Right lobe of liver (tissue), 6 donors: ENCODE data around the gene LRRC10B. TPM values are rescaled to one million over a fixed set of nuclear protein-coding genes. Genes with fewer than 3 reads are reported as not detected.

ENCODE experiments used
- ATAC-seq, 4 donors: fragments of 200-7000 bp; cut with Tn5 transposase; one replicate each; pipeline ENCODE4 v1.9.1; 2020; ENCODE audit warnings: mild to moderate bottlenecking in 4 of 4, moderate library complexity in 4 of 4
- DNase-seq, 3 donors: peaks; one replicate each; pipeline ENCODE4 v3.0.0-alpha.2; 2020
- H3K27ac ChIP-seq, 3 donors: fragments of 200-600 bp; one replicate each; pipeline ENCODE4 v1.8.0; 2022
- H3K27me3 ChIP-seq, 2 donors: fragments of 200-600 bp; one replicate each; pipeline ENCODE4 v1.8.0; 2022
- H3K36me3 ChIP-seq, 4 donors: fragments of 200-600 bp; sonication (generic) in 1 of 4; one replicate each; pipeline versions ENCODE4 v1.5.1 to v1.8.0; 2017 to 2022; ENCODE audit warnings: control low read depth in 1 of 4
- H3K4me1 ChIP-seq, 4 donors: fragments of 200-600 bp; sonication (generic) in 1 of 4; one replicate each; pipeline versions ENCODE4 v1.5.1 to v1.8.0; 2017 to 2022; ENCODE audit warnings: control low read depth in 1 of 4
- H3K4me3 ChIP-seq, 3 donors: fragments of 200-600 bp; one replicate each; pipeline ENCODE4 v1.8.0; 2022
- H3K9me3 ChIP-seq, 4 donors: fragments of 200-600 bp; sonication (generic) in 1 of 4; one replicate each; pipeline versions ENCODE4 v1.5.1 to v1.8.0; 2017 to 2022; ENCODE audit warnings: control low read depth in 1 of 4
- POLR2A ChIP-seq: fragments of 450-650 bp; IDR thresholded peaks from one replicate; pipeline ENCODE4 v1.6.1; 2017; ENCODE audit warnings: antibody characterized with exemption, mild to moderate bottlenecking
- WGBS: methylation state at CpG from one replicate; pipeline ENCODE4 v1.1.6; 2018; ENCODE audit warnings: low coverage, low lambda C conversion rate; ENCODE audit not compliant: insufficient coverage; ENCODE audit errors: missing lambda C conversion rate; 5-methylcytosine and 5-hydroxymethylcytosine counted together
- intact Hi-C, 2 donors: fragments of 100-400 bp; cut with DNase I; formaldehyde crosslinking; loops; one replicate each; pipeline versions ENCODE4 v1.11.2 to v1.14.1; 2022
- total RNA-seq, 6 experiments: library from RNA; depleted of rRNA in 2 of 6; stranded (reverse); fragments of >200 nt in 2 of 6; fragmentation: NEBNext Ultra II Directional in 3 of 6; extraction: Animal tissue kit (Norgen Biotek cat#: 25700) in 3 of 6; gene quantifications; one replicate each; pipeline versions ENCODE4 v1.1.0 to v1.2.4, GENCODE V29; 2016 to 2023
- TF ChIP-seq, protein P1 (sequence below), 4 donors: fragments of 200-600 bp in 3 of 4; fragments of 450-650 bp in 1 of 4; IDR thresholded peaks; one replicate each; pipeline versions ENCODE4 v1.5.1 to v1.8.0; 2016 to 2022; ENCODE audit warnings: antibody characterized with exemption in 4 of 4, mild to moderate bottlenecking in 2 of 4
- donor health status: DM: no; HTN: yes; CAD: no.
- donor health status: DM: no; HTN: no; CAD: no.
- donor health status: DM: no; HTN: no; CAD: no.
- donor health status: DM: no; HTN: yes; CAD: no.
- donor health status: DM: no; HTN: yes; CAD: no.

Gene LRRC10B
- total RNA-seq, 6 experiments from 2014 or later: not detected

DNA sequence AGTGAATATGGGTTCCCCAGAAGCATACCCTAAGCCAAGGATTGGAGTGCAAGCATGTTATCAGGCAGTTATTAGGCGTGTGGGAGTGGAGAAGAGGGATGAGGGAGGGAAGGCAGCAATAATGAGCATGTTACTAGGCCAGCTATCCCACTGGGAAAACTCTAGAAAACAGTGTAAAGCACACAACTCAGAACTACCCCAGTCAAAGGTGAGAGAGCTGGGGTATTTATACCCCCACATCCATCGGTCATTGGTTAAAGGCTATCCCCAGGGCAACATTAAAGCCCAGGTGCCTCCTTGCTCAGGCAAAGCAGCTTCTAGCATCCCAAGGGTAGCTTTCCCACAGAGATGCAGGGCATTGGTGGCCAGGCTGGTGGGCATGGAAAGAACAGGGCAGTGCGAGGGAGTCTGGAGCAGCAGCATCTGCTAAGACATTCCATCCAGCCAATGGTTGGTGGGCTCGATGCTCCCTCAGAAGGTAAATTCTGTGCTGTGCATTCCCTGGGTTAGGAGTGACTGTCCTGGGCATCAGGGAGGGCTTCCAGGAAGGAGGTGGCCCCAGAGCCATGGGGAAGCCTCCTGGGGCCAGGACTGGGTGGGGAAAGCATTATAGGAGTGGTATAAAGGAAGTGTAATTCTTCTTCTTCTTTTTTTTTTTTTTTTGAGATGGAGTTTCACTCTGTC lies 21.1 kb upstream of the LRRC10B start:
- intact Hi-C loops: loop anchor here in 1 of 2 donors (5.0 kb wide), 1 partner anchor 90 kb away; no protein-coding TSS in a partner anchor
- Histone ChIP-seq H3K27me3 (no peaks in the 10 kb centered on the region), H3K4me1 (peaks cover 0 to 25% (median 10%) of the 10 kb centered on the region in 4 donors), H3K27ac (peak overlapping the region in 1 of 3 donors; percentile 81), H3K9me3 (no peaks in the 10 kb centered on the region), H3K4me3 (no peak overlapping the region), H3K36me3 (no peaks in the 10 kb centered on the region)
- no peak for ATAC-seq
- TF ChIP-seq, protein P1, sequence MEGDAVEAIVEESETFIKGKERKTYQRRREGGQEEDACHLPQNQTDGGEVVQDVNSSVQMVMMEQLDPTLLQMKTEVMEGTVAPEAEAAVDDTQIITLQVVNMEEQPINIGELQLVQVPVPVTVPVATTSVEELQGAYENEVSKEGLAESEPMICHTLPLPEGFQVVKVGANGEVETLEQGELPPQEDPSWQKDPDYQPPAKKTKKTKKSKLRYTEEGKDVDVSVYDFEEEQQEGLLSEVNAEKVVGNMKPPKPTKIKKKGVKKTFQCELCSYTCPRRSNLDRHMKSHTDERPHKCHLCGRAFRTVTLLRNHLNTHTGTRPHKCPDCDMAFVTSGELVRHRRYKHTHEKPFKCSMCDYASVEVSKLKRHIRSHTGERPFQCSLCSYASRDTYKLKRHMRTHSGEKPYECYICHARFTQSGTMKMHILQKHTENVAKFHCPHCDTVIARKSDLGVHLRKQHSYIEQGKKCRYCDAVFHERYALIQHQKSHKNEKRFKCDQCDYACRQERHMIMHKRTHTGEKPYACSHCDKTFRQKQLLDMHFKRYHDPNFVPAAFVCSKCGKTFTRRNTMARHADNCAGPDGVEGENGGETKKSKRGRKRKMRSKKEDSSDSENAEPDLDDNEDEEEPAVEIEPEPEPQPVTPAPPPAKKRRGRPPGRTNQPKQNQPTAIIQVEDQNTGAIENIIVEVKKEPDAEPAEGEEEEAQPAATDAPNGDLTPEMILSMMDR (IDR thresholded peaks at IDR 0.05): no peak
- no peak for TF ChIP-seq POLR2A
- no peak for DNase-seq
- WGBS: 97% methylated on average over 3 of the region's 4 CpGs

DNA sequence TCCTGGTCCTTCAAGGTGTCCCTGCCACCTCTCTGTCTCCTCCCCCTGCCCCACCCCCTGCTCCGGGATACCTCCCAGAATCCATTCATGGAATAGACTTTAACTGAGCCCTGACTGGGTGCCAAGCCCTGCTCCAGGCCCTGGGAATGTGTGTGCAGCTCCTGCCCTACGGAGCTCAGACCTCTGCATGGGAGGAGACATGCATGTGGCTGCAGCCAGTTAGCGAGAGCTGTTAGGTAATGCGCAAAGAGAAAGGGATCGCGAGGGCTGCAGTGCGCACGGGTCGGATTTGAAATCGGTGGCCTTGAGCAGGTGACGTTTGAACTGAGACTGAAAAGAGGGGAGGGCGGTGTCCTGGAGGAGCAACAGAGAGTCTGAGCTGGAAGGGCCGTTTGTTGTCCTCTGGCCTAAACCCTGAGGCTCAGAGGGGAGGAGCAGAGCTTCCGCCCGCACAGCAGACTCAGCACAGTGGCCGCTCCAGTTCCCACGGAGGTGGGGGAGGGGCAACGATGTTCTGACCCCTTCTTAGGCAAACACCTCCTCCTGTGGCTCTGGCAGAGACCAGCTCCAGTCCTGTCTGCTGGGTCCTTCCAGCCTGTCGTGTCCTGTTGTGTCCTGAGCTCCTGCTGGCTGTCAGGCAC lies 19.8 kb upstream of the LRRC10B start:
- Histone ChIP-seq H3K9me3 (no peaks in the 10 kb centered on the region), H3K4me1 (peaks cover 0 to 25% (median 10%) of the 10 kb centered on the region in 4 donors), H3K4me3 (peak overlapping the region; percentile 15 to 33 (median 23)), H3K27me3 (no peaks in the 10 kb centered on the region), H3K36me3 (no peaks in the 10 kb centered on the region), H3K27ac (peak overlapping the region in 2 of 3 donors; percentile 49 to 81)
- intact Hi-C loops: loop anchor here in 1 of 2 donors (5.0 kb wide), 1 partner anchor 89 kb away; no protein-coding TSS in a partner anchor
- ATAC-seq (peak; percentile 71 to 80 (median 77)), DNase-seq (peak; percentile 67 to 97 (median 94))
- TF ChIP-seq, protein P1 (IDR thresholded peaks at IDR 0.05): no peak
- peak; percentile 20 for TF ChIP-seq POLR2A
- 6% methylated on average over 12 of the region's 19 CpGs for WGBS

DNA sequence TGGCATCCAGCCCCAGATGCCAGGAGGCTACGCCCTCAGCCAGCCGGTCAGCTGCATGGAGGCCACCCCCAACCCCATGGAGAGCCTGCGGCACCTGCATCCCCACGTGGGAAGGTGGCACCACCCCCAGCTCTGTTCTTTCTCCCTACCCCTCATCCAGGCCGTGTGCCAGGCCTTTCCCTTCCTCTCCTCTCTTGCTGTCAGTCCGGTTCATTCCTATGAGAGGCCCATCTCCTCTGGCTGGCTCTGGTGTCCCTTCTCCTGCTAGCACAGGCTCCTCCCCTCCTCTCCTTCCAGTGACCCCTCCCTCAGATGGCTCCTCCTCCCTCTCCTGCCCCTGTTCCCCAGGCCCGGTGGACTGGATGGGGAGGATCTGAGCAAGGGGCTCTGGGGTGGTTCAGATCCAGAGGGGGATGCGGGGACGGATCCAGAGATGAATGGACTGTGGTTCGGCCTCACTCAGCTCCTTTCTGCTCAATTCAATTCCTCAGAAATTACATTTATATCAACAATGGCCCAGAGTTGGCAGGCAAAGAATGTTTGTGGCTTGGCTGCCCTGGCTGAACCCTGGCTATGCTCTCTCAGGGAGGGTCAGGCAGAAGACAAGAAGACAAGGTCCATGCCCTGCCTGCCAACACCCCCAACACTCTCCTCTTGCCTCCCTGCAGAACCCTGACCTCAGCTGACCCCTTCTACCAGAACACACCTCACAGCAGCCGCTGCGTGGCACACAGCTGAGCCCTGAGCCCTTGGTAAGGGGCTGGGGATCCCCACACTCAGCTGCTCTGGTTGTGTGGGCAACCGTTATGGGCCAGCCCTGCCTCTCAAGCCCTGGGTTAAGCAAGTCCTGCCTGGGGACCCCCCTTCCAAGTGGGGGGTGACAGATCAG lies 18.5 kb upstream of the LRRC10B start:
- H3K9me3 ChIP-seq: no peaks in the 10 kb centered on the region
- no peaks in the 10 kb centered on the region for H3K27me3 ChIP-seq
- DNase-seq (peak; percentile 68 to 93 (median 90)), ATAC-seq (peak; percentile 65 to 82 (median 74))
- TF ChIP-seq, protein P1 (IDR thresholded peaks at IDR 0.05): no peak
- TF ChIP-seq POLR2A: no peak
- 12% methylated on average over 9 of the region's 13 CpGs for WGBS
- H3K4me3 ChIP-seq: peak overlapping the region in 2 of 3 donors; percentile 23 to 33
- peak overlapping the region in 2 of 3 donors; percentile 49 to 81 for H3K27ac ChIP-seq
- intact Hi-C loops: loop anchor here in 1 of 2 donors (5.0 kb wide), 1 partner anchor 87 kb away; no protein-coding TSS in a partner anchor
- H3K36me3 ChIP-seq: no peaks in the 10 kb centered on the region
- H3K4me1 ChIP-seq: peaks cover 0 to 25% (median 10%) of the 10 kb centered on the region in 4 donors

DNA sequence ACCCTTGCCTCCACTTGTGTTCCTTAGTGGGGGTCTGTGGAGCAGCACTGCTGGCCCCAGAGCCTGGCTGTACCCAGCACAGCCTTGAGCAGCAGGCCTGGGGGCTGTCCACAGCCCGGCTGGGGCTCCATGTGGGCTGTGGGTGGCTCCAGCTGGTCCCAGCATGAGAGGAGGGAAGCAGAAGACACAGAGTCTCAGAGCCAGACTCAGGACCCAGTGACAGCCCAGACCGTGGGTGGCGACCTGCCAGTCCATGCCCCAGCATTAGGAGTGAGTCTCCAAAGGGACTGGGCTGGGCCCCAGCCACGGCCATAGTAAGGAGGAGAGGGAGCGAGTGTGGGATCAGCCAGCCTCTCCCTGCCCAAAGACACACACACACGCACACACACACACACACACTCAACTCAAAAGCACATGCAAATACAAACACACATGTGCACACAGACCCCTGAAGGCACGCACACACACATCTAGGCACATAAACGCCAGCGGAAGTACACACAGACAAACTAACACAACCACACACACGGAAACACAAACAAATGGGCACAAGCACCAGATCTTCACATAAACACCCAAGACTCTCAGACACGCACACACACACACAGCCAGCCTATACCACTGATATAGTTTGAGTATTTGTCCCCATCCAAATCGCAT lies 16.7 kb upstream of the LRRC10B start:
- no peak for ATAC-seq
- TF ChIP-seq, protein P1 (IDR thresholded peaks at IDR 0.05): no peak
- no peak for TF ChIP-seq POLR2A
- H3K36me3 ChIP-seq: no peaks in the 10 kb centered on the region
- no peaks in the 10 kb centered on the region for H3K27me3 ChIP-seq
- H3K27ac ChIP-seq: no peak overlapping the region
- 86% methylated on average over 4 of the region's 12 CpGs for WGBS
- H3K9me3 ChIP-seq: no peaks in the 10 kb centered on the region
- H3K4me3 ChIP-seq: no peak overlapping the region
- intact Hi-C loops: no loop called here
- H3K4me1 ChIP-seq: peaks cover 0 to 25% (median 10%) of the 10 kb centered on the region in 4 donors
- no peak for DNase-seq
